GM12874 (cell line): ENCODE results near the gene WDR62.

ENCODE experiments used
- CTCF ChIP-seq: IDR thresholded peaks from 2 replicates; pipeline ENCODE4 v1.5.1; 2011; ENCODE audit warnings: low read depth, mild to moderate bottlenecking, control low read depth, low read length, moderate library complexity; ENCODE audit not compliant: insufficient read depth

The WDR62 gene

GRCh38 chr19:36054733-36055686 is at the start of gene WDR62:
Gene WDR62, plus strand, starts transcription at chr19:36054897. Its CDS starts 75 bp downstream, at chr19:36054972.
- no peak for TF ChIP-seq CTCF

- no peak for TF ChIP-seq CTCF
These were observed 47.7 kb upstream of the WDR62 start for GRCh38 chr19:36006955-36007354.

- TF ChIP-seq CTCF, result no peak
These were observed 46.2 kb upstream of the WDR62 start, which contains the start of gene SYNE4 for GRCh38 chr19:36008336-36008978. Gene SYNE4, minus strand, starts transcription at chr19:36008813. Its CDS starts 132 bp downstream, at chr19:36008681.

GRCh38 chr19:36009220-36009619 is 45.5 kb upstream of the WDR62 start:
- TF ChIP-seq CTCF, result no peak

- TF ChIP-seq CTCF, result no peak
These were observed 44.9 kb upstream of the WDR62 start for GRCh38 chr19:36009633-36010379.

- no peak for TF ChIP-seq CTCF
These were observed 44.3 kb upstream of the WDR62 start for GRCh38 chr19:36010402-36010801.
